ENCODE results near the gene PROSER1.
"Not testable (repeated sequence)": the region's sequence is repeated elsewhere in the genome, so short reads cannot be mapped to it uniquely, and the experiment has no call there.

The PROSER1 gene

DNA sequence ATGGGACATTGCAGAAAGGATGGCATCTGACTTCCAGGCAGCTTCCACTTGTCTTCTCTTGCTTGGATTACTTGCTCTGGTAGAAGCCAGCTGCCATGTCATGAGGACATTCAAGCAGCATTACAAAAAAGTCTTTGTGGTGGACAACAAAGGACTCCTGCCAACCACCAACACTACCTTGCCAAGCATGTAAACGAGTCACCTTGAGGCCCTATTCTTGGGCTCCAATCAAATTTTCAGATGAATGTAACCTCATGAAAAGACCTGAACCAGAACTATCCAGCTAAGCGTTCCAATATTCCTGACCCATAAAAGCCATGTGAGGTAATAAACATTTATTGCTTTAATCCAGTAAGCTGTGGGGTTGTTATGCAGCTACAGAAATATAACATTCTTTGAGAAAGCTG is 12.5 kb downstream of the PROSER1 start:
- DNase-seq (ENCODE audit: low spot score): no peak

DNA sequence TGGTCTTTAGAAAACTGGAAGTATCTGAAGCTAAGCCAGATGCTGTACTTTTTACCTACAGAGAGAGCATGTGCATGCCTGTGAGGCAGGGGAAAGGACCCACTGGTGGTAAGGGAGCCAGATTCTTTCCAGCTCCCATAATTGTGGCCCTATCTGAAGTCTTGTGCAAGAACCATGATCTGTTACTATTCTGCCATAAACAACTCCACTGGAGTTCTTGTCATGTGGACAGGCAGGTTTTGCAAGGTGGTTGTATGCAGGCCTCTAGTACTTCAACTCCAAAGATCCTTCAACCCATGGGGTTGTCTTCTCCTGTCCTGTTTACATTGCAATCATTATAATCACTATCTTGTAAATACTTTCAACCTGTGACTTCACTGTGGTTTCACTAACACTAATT is 14.1 kb downstream of the PROSER1 start:
- no peak for DNase-seq (ENCODE audit: low spot score)

DNA sequence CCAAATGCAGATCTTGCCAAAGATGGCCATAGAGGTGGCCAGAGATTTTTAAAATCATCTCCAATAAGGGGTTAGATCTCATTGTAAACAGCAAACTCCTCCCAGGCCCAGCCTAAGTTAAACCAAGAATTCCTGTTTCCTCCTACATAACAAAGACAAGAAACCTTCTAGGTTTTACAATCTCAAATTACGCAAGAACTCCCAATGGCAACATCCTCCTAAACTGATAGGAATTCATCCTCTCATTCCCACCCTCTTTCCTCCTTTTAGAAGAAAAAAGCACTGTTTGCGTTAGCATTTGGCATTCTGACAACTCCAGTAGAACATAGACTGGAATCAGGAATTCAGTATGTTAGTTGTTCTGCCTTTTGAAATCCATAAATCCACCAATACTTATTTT is 14.6 kb downstream of the PROSER1 start:
- no peak for DNase-seq (ENCODE audit: low spot score)

- DNase-seq (ENCODE audit: low spot score): no peak
These were observed 16.9 kb downstream of the PROSER1 start for GRCh38 chr13:39020853-39021462.

GRCh38 chr13:39016787-39017186 is 21.1 kb downstream of the PROSER1 start:
- DNase-seq (ENCODE audit: low spot score): no peak

DNA sequence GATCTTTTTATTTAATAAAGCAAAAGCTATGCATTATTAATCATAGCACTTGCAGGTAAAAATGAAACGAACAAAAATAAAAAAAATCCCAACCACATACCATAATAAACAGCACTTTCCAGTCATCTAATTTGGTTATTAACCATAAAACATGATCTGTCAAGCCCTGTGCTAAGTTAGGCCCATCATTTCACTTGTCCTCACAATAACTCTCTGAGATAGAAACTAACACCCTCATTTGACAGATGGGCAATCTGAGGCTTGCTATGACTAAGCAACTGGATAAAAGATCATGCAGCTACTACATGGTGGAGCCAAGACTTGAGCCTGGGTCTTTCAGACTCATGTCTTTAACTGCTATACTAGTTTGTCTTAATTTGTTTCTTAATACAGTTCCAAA is 21.8 kb downstream of the PROSER1 start:
- DNase-seq (ENCODE audit: low spot score): no peak

DNA sequence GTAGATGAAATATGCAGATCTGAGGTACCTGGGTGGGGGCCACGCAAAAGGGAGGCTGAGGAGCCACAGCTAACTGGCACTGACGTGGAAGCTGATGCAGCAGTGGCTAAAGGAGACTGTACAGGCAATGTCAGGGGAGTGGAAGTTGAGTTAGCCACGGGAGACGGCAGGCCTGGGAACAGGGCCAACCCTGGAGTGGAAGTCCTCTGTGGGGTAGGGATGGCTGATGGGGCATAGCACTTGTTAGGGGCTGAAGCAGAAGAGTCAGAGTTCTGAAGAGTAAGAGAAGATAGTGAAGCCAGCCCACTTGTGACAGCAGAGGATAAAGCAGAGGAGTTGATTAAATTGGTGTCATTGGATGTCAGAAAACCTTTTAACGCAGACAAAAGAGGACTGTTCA is 24.4 kb downstream of the PROSER1 start:
- no peak for DNase-seq (ENCODE audit: low spot score)

- DNase-seq (ENCODE audit: low spot score): no peak
These were observed 25.3 kb downstream of the PROSER1 start for GRCh38 chr13:39012608-39013007.

- DNase-seq (ENCODE audit: low spot score): not testable (repeated sequence)
These were observed 31.3 kb downstream of the PROSER1 start for GRCh38 chr13:39006371-39007111.

DNA sequence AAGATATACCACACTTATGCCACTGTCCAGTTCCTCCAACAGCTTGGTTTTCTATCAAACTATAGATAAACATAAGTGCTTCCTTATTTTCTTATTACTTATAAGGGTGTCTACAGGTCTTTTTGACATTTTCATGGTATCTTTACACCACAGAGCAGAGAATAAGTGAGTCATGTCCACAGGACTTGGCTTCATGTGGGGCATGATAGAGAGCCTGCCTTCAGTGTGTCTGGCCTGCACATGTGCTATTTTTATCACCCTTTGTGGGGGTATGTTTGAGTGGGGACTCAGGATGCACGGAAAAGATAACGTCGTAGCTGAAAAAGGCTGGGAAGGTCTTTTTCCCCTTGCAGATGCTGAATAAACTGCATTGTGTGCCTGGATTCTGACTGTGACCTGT is 39.1 kb downstream of the PROSER1 start:
- DNase-seq (ENCODE audit: low spot score): no peak

- DNase-seq (ENCODE audit: low spot score): no peak
These were observed 44.5 kb downstream of the PROSER1 start for GRCh38 chr13:38993381-38993780.

DNA sequence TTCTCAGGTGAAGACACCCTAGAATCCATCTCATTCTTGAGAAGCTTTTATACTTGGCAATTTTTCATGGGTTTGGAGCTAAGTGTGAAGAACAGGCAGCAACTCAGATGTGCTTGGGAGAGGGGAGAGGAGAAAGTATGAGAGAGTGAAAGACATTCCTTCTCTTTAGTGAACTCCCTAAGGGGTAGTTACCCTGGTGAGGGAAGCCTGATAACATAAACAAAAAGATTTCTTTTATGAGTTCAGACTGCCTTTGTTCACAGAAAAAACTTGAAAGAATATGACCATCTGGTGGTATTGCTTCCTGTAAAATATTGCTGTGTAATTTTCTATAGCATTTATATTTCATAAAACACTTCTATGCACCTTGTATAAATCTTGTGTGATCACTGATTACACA is 47.2 kb downstream of the PROSER1 start, which contains the start of gene STOML3:
Gene STOML3, minus strand, starts transcription at position 139 of the 400 bp plus-strand sequence. Its CDS starts 110 bp downstream, at position 29.
- DNase-seq (ENCODE audit: low spot score): no peak

GRCh38 chr13:38981096-38981495 is 56.8 kb downstream of the PROSER1 start:
- DNase-seq (ENCODE audit: low spot score): no peak

GRCh38 chr13:38980750-38981078 is 57.2 kb downstream of the PROSER1 start:
- DNase-seq (ENCODE audit: low spot score): no peak

DNA sequence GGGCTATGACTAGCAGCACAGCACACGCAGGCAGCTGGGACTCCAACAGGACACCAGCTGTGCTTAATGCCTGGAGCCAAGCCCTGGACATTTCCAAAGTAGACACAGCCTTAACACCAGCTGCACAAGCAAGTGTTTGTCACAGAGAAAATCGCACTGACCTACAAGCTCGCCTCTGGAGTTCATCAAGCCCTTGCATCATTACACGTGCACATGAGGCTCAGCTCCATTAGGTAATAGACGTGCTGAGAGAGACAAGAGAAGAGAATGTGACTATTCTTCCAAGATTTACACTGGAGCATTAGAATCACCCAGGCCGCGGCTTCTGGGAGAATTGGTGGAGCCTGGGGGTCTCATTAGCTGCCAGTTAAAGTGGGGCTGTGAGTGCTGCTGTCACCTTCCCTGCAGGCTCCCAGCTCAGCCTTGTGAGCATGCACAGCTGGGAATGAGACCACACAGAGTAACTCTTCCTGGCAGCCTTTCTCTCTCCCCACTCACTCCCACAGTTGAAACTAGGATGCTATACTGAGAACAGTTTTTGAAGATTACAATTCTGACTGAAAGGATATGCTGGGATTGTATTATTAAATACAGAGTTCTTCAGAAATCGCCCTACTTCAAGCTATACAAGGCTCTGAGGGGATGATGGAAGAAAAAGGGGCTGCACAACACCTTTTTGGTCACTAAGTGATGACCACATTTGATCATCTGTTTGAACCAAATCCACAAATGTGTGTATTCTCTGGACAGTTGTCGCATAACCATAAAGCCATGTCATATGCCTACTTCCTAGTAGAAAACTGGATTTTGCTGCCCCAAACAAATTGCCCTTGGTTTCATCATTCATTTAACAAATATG is 57.8 kb downstream of the PROSER1 start:
- no peak for DNase-seq (ENCODE audit: low spot score)

GRCh38 chr13:38970380-38971051 is 67.4 kb downstream of the PROSER1 start:
- no peak for DNase-seq (ENCODE audit: low spot score)

GRCh38 chr13:38969187-38969586 is 68.7 kb downstream of the PROSER1 start:
- no peak for DNase-seq (ENCODE audit: low spot score)

- no peak for DNase-seq (ENCODE audit: low spot score)
These were observed 70.4 kb downstream of the PROSER1 start for GRCh38 chr13:38967446-38967845.

DNA sequence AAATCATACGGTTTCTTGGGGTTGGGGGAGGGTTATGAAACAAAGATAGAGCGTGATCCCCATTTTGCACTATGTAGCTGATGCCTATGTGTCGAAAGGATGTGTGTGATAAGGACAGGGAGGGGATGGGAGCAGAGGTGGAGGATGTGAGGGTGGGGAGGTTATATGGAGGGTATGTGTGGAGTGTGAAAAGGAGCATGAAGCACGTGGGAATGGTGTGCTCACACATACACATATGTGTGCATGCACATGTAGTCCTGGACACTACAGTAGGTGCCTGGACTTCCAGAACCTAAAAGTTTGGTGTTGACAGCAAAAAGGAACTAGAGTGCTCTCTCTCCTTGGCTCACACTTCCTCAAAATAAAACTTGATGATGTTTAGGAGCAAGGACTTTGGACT is 72.6 kb downstream of the PROSER1 start:
- no peak for DNase-seq (ENCODE audit: low spot score)

GRCh38 chr13:38960175-38960574 is 77.7 kb downstream of the PROSER1 start:
- no peak for DNase-seq (ENCODE audit: low spot score)
